Skin epidermis (tissue), 12 donors: Measurements from ENCODE around the gene ARRDC2.

Experiments used
- H3K27ac ChIP-seq, 21 experiments: fragments of 200-600 bp; sonication (generic) in 11 of 21; one replicate each; pipeline ENCODE4 v1.5.0; 2020; ENCODE audit warnings: mild to moderate bottlenecking in 3 of 21, inconsistent platforms in 2 of 21, moderate library complexity in 2 of 21
- H3K4me3 ChIP-seq, 7 experiments: fragments of 200-600 bp; sonication (generic) in 2 of 7; one replicate each; pipeline ENCODE4 v1.5.0; 2020; ENCODE audit warnings: inconsistent platforms in 2 of 7, mild to moderate bottlenecking in 2 of 7, moderate library complexity in 1 of 7

The ARRDC2 gene

DNA sequence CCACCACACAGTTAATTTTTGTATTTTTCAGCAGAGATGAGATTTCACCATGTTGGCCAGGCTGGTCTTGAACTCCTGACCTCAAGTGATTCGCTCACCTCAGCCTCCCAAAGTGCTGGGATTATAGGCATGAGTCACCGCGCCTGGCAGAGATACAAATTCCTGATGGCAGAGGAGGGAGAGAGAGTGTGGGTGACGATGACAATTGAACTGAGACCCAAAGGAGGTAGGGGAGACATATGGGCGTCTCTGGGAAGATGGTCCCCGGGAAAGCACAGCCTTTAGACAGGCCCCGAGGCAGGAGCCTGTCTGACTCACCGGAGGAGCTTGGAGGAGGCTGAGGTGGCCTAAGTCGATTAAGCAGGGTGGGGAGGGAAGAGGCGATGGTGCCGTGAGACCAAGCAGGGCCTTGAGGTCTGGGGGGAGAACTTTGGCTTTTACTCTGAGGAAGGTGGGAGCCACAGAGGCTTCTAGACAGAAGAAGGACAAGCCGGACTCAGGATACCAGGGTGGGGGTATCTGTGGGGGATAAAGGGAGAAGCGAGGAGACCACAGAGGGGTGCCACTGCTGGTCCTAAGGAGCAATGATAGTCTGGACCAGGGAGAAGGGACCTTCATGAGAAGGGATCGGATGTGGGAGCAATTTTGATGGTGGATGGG, 38.2 kb downstream of the ARRDC2 start:
- Histone ChIP-seq H3K27ac (peak overlapping the region in 14 of 21 experiments; percentile 21 to 93 (median 54)), H3K4me3 (no peak overlapping the region)

DNA sequence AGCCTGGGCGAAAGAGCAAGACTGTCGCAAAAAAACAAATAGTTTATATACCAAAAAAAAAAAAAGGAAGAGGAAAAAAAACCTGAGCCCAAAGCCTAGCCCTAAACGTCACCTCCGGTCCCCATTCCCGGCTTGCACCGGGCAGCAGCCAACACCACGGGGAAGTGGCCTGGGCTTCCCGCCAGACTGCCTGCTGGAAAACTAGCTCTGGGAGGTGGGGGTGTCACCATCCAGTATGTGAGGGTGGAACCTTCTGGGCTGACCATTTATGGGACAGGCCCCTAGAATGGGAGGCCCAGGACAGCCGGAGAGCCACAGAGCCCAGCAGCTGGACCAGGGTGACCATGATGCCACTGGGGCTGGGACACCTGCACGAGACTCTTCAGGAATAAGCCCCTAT, 41.4 kb downstream of the ARRDC2 start:
- no peak overlapping the region for H3K4me3 ChIP-seq

DNA sequence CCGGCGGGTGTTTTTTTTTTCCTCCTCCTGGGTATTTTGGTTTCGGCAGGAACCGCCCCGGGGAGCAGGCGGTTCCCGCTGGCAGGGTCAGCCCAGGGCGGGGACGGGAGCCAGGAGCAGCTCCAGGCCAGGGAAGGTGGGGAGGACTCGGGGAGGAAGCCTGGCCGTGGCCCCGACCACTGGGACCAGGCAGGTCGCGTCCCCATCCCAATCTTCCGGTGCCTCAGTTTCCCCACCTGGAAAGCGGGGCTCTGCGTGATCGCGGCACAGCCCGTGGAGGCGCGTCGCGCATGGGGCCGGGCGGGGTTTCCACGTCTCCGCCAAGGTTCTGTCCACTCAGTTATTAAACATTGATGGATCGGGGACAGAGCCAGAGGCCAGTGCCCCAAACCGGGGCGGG, 43.9 kb downstream of the ARRDC2 start:
- Histone ChIP-seq H3K27ac (peak overlapping the region in 9 of 21 experiments; percentile 19 to 72 (median 49)), H3K4me3 (no peak overlapping the region)

More for the DNA sequence above, 41.4 kb downstream of the ARRDC2 start:
- peak overlapping the region in 15 of 21 experiments; percentile 3 to 84 (median 64) for H3K27ac ChIP-seq

DNA sequence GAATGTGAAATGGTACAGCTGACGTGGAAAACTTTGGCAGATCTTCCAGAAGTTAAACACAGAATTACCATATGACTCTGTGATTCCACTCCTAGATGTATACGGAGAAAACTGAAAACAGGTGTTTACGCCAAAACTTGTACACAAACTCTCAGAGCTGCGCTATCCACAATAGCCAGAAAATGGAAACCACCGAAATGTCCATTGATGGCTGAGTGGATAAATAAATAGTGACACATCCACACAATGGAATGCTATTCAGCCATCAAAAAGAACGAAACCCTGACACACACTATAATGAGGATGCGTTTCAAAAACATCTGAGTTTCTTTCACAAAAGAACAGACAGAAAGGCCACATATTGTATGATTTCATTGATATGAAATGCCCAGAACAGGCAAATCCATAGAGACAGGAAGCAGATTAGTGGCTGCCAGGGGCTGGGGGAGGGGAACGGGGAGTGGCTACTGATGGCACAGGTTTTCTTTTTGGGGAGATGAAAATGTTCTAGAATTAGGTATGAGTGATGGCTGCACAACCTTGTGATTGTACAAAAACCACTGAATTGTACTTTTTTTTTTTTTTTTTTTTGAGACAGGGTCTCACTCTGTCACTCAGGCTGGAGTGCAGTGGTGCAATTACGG, 45.7 kb downstream of the ARRDC2 start:
- Histone ChIP-seq H3K4me3 (no peak overlapping the region), H3K27ac (peak overlapping the region in 1 of 21 experiments; percentile 18)

DNA sequence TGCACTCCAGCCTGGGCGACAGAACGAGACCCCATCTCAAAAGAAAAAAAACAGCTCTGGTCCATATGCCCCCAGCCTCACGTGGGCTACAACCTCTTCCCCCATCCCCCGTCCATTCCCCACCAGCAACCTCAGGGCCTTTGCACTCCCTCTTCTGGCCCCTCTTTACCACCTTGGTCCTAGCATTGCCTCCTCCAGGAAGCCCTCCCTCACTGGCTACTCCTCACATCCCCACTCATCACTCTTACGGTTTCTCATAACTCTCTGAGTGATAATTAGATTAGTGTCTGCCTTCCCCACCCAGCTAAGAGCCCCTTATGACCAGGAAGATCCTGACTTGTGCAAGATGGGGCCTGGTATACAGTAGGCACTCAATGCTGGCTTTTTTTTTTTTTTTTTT, 48.0 kb downstream of the ARRDC2 start:
- H3K27ac ChIP-seq, result no peak overlapping the region
- H3K4me3 ChIP-seq, result no peak overlapping the region

DNA sequence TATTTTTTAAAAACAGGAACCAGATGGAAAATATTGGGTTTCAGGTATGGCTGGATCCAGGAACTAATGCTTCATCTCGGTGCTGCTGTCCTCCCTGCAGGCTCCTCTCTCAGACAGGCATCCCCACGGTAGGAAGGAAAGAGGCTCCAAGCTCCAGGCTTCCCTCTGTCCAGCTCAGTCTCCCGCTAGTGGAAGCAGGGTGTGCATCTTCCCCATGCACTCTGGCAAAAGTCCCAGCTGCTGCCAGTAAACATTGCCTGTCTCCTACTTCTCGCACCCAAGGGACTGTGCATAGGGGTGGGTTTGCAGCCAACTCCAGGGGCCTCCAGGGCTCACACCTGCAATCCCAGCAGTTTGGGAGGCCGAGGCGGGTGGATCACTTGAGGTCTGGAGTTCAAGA, 49.6 kb downstream of the ARRDC2 start:
- Histone ChIP-seq H3K27ac (peak overlapping the region in 18 of 21 experiments; percentile 66 to 89 (median 79)), H3K4me3 (no peak overlapping the region)

DNA sequence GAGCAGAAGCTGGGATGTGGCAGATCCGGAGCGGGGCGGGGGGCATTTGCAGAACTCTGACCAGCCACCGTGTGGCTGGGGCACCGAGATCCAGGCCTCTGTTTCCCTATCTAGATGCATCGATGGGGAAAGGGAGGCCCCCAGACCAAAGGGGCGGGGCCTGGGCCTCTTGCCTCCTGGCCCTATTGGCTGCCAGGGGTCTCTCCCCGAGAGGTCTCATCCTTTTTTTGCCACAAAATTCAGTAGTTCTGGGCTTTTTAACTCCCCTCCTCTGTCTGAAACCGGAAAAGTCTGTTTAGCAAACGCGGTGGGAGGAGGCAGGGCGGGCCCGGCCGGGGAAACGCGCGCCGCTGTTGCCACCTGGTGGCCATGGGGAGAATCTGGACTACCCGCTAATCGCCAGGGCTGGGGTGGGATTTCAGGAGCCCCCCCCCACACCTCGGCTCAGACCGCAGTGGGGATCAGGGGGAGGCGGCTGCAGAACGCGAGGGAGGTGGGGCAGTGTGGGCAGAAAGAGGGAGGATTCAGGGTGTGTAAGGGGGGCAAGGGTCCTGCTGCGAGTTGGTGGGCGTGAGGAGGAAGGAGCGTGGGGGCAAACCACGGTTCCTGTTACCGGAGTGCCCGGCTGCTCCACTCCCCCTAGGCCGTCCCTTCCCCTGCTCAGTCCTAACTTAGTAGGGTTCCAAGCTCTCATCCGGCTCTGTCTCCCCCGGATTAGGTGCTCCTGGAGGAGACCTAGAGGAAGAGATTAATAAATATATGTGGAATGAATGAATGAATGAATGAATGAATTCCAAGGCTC, 50.4 kb downstream of the ARRDC2 start:
- Histone ChIP-seq H3K4me3 (peak overlapping the region in 2 of 7 experiments; percentile 9 to 15), H3K27ac (peak overlapping the region in 19 of 21 experiments; percentile 58 to 89 (median 78))

DNA sequence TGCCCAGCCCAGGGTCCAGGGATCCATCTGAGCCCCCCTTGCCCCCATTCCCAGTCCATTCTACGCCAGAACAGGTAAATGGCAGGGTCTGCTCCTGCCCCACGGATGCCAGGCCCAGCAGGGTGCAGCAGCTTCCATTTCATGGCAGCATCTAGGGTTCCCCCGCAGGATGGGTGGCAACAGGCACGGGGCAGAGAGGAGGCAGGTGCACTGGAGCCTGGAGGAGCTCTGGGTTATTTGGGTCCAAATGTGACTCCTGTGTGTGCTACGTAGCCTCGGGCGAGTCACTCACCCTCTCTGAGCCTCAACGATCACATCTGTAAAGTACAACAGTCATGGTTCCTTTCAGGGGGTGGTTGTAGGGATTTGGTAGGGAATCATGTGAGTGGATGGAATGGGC, 51.3 kb downstream of the ARRDC2 start:
- Histone ChIP-seq H3K4me3 (no peak overlapping the region), H3K27ac (no peak overlapping the region)

DNA sequence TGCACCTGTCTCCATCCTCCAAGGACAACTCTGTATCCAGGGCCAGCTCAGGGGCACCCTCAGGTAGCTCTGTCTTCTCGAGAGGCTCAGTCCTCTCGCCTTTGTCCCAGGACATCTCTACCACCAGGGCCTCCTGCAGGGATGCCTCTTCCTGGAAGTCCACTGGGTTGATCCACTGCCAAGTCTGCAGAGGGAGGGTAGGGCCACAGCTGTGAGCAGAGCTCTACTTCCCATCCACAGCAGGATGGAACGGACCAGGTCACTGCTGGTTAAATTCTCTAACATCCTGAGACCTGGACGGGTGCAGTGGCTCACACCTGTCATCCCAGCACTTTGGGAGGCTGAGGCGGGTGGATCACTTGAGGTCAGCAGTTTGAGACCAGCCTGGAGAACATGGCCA, 51.9 kb downstream of the ARRDC2 start:
- Histone ChIP-seq H3K4me3 (no peak overlapping the region), H3K27ac (no peak overlapping the region)

DNA sequence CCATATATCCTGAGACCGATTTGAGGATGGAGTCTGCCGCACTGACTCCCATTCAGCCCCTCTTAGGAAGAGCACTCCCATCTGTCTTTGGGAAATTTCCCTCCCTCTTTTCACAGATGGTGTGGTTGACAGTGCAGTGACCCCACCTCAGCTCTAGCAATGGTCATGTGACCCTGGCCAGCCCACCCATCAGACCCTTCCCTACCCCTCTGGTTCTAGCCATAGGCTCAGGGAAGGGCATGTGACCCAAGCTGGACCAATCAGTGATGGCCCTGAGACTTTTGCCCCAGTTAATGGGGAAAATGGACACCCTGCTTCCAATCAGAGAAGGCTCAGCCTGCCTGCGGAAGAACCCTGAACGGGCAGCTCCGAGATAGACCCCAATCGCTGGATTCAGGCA, 52.5 kb downstream of the ARRDC2 start:
- no peak overlapping the region for H3K27ac ChIP-seq
- no peak overlapping the region for H3K4me3 ChIP-seq

DNA sequence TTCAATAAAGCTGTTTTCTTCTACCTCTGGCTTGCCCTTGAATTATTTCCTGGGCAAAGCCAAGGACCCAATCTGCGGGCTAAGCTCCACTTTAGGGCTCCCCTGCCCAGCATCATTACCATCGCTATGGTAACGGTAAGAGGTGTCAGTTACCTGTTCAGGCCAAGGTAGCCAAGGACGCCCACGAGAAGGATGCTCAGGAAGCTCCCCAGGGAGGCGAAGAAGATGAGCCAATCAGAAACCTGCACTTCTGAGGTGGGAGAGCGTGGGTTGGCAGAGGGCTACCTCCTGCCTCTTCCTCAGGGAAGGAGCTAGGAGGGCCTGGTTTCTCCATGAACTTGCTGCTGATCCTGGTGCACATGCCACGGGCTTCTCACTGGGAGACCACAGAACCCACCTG, 54.1 kb downstream of the ARRDC2 start:
- no peak overlapping the region for H3K27ac ChIP-seq
- no peak overlapping the region for H3K4me3 ChIP-seq

DNA sequence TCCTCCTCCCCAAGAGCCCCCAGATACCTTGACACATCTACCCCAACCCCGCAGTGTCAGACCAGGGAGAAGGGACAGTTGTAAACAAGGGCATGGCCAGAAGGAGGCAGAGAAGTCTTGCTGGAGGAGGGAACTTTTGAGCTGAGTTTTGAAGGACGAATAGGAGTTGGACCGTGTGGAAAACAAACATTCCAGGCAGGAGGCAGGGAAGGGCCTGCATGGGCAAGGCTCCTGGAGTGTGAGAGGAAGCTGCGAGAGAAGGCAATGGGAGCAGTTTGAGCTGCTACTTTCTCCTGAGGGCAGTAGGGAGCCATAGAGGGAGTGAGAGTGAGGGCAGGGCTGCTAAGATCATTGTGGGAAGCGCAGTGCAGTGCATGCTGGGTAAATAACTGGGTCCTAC, 55.5 kb downstream of the ARRDC2 start:
- Histone ChIP-seq H3K4me3 (no peak overlapping the region), H3K27ac (no peak overlapping the region)
